Aorta (tissue), 5 donors: ENCODE results near the gene ZNF71. TPM values are rescaled to one million over a fixed set of nuclear protein-coding genes. Genes with fewer than 3 reads are reported as not detected.

Source experiments
- ATAC-seq: fragments of 200-7000 bp; cut with Tn5 transposase; one replicate; pipeline ENCODE4 v1.9.1; 2022; ENCODE audit warnings: moderate library complexity; ENCODE audit not compliant: low FRiP score
- DNase-seq, 2 donors: peaks; one replicate each; pipeline ENCODE4 v3.0.0-alpha.2; 2020
- H3K27ac ChIP-seq, 2 donors: one replicate each; pipeline ENCODE4 v1.5.1; 2013; ENCODE audit warnings: low read length in 2 of 2, mild to moderate bottlenecking in 2 of 2, moderate library complexity in 2 of 2, control low read depth in 1 of 2, inconsistent platforms in 1 of 2, low read depth in 1 of 2
- H3K27me3 ChIP-seq, 2 donors: one replicate each; pipeline ENCODE4 v1.6.1; 2013; ENCODE audit warnings: control low read depth in 1 of 2, low read length in 1 of 2, mild to moderate bottlenecking in 1 of 2, moderate library complexity in 1 of 2; ENCODE audit not compliant: insufficient read depth in 2 of 2, control insufficient read depth in 1 of 2
- H3K36me3 ChIP-seq, 2 donors: one replicate each; pipeline ENCODE4 v1.6.1; 2013; ENCODE audit warnings: control low read depth in 1 of 2, low read length in 1 of 2, mild to moderate bottlenecking in 1 of 2; ENCODE audit not compliant: insufficient read depth in 2 of 2, control insufficient read depth in 1 of 2
- H3K4me1 ChIP-seq, 2 donors: one replicate each; pipeline ENCODE4 v1.6.1; 2013; ENCODE audit warnings: low read length in 2 of 2, control low read depth in 1 of 2, mild to moderate bottlenecking in 1 of 2, moderate library complexity in 1 of 2; ENCODE audit not compliant: insufficient read depth in 2 of 2, control insufficient read depth in 1 of 2
- H3K4me3 ChIP-seq, 2 donors: one replicate each; pipeline ENCODE4 v1.5.1; 2013; ENCODE audit warnings: low read length in 2 of 2, control low read depth in 1 of 2, mild to moderate bottlenecking in 1 of 2
- H3K9me3 ChIP-seq: one replicate; pipeline ENCODE4 v1.6.1; 2013; ENCODE audit warnings: mild to moderate bottlenecking, low read length; ENCODE audit not compliant: control insufficient read depth
- WGBS, 2 donors: extraction: QIAGEN DNeasy Blood & Tissue Kit; methylation state at CpG; one replicate each; pipeline ENCODE4 v1.1.7; 2013; 5-methylcytosine and 5-hydroxymethylcytosine counted together
- intact Hi-C, 2 donors: fragments of 100-400 bp; cut with DNase I; formaldehyde crosslinking; loops; one replicate each; pipeline versions ENCODE4 v1.14.2 to v1.15.0; 2022
- polyA plus RNA-seq, 2 donors: library from polyadenylated mRNA; stranded (reverse); fragments of 200-250 nt; gene quantifications; one replicate each; pipeline ENCODE4 v1.2.3, GENCODE V29; 2013
- total RNA-seq, 2 donors: library from RNA; stranded (reverse); fragmentation: NEBNext Ultra II Directional; extraction: Animal tissue kit (Norgen Biotek cat#: 25700); gene quantifications; one replicate each; pipeline ENCODE4 v1.2.1, GENCODE V29; 2021
- donor health status: healthy with polysubstance abuse.
- donor health status: Bipolar disorder and iron deficiency.
- donor health status: DM: no; HTN: no; CAD: no.
- donor health status: DM: no; HTN: no; CAD: no.
- donor health status: DM: yes; HTN: yes; CAD: no.

ZNF71 gene
- total and polyA plus RNA-seq, 4 donors, result 2.6 to 10.5 (median 7.3) TPM

DNA sequence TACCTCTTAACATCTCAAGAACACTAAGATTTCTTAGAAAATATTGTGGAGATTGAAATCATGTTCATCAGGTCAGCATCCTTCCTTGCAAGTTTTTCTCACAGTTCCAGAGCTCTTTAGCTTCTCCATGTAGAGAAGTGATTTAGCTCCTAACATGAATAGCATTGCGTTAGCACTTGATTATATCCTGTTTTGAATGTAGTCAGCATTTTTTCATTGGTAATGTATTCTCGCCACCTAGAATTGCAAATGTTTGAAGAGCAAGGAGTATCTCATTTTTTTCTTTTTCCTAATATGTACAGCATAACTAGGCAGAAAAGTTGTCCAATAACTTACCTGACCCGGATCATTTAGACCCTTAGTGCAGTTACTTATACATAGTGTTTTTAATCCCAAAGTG, 21.2 kb upstream of the ZNF71 start:
- Histone ChIP-seq H3K4me3 (no peak overlapping the region), H3K4me1 (no peaks in the 10 kb centered on the region), H3K27me3 (peaks cover 0 to 1% of the 10 kb centered on the region in 2 donors), H3K27ac (no peak overlapping the region), H3K9me3 (peaks cover 29% of the 10 kb centered on the region), H3K36me3 (peaks cover 14 to 33% of the 10 kb centered on the region in 2 donors)
- ATAC-seq (no peak), DNase-seq (no peak)
- intact Hi-C loops, result no loop called here
- WGBS, 2 donors, result 97 to 99% methylated on average over 3 of the region's 3 CpGs

GRCh38 chr19:56577719-56578602, 17.1 kb upstream of the ZNF71 start:
- intact Hi-C loops, result no loop called here
- DNase-seq (no peak), ATAC-seq (no peak)
- Histone ChIP-seq H3K27ac (no peak overlapping the region), H3K4me1 (no peaks in the 10 kb centered on the region), H3K36me3 (peaks cover 8 to 14% of the 10 kb centered on the region in 2 donors), H3K4me3 (peak overlapping the region in 1 of 2 donors; percentile 0), H3K27me3 (peaks cover 0 to 1% of the 10 kb centered on the region in 2 donors), H3K9me3 (peaks cover 27% of the 10 kb centered on the region)
- 98 to 99% methylated on average over 11 of the region's 11 CpGs for WGBS, 2 donors

- no peaks in the 10 kb centered on the region for H3K27me3 ChIP-seq
- 68 to 74% methylated on average over 4 of the region's 4 CpGs for WGBS, 2 donors
- no peak for ATAC-seq
- peak overlapping the region in 1 of 2 donors; percentile 76 for H3K4me3 ChIP-seq
- no peaks in the 10 kb centered on the region for H3K4me1 ChIP-seq
- intact Hi-C loops, result no loop called here
- H3K9me3 ChIP-seq, result peaks cover 5% of the 10 kb centered on the region
- no peak for DNase-seq
- no peak overlapping the region for H3K27ac ChIP-seq
- no peaks in the 10 kb centered on the region for H3K36me3 ChIP-seq
Observed at GRCh38 chr19:56594446-56594782, 688 bp upstream of the ZNF71 start.

GRCh38 chr19:56595548-56595899, 422 bp downstream of the ZNF71 start:
- WGBS, 2 donors, result 0 to 2% methylated on average over 4 of the region's 4 CpGs
- H3K27me3 ChIP-seq, result no peaks in the 10 kb centered on the region
- DNase-seq, result no peak

GRCh38 chr19:56596676-56597075, 1.6 kb downstream of the ZNF71 start:
- no peak for ATAC-seq
- no peak for DNase-seq
- Histone ChIP-seq H3K27me3 (no peaks in the 10 kb centered on the region), H3K27ac (no peak overlapping the region), H3K4me1 (no peaks in the 10 kb centered on the region), H3K4me3 (no peak overlapping the region), H3K9me3 (peaks cover 14% of the 10 kb centered on the region), H3K36me3 (peaks cover 1 to 5% of the 10 kb centered on the region in 2 donors)
- 72 to 85% methylated on average over 4 of the region's 4 CpGs for WGBS, 2 donors
- intact Hi-C loops, result no loop called here

More at GRCh38 chr19:56595548-56595899, 422 bp downstream of the ZNF71 start:
- Histone ChIP-seq H3K4me3 (peak overlapping the region; percentile 76 to 89), H3K9me3 (peaks cover 5% of the 10 kb centered on the region), H3K27ac (peak overlapping the region in 1 of 2 donors; percentile 11), H3K36me3 (no peaks in the 10 kb centered on the region), H3K4me1 (no peaks in the 10 kb centered on the region)
- peak; percentile 37 for ATAC-seq
- intact Hi-C loops, result loop anchor here in 1 of 2 donors (1.0 kb wide), 1 partner anchor 28 kb away; the partner anchor contains the start of gene ZNF470

- ATAC-seq (no peak), DNase-seq (no peak)
- H3K36me3 ChIP-seq, result peaks cover 5 to 6% of the 10 kb centered on the region in 2 donors
- intact Hi-C loops, result no loop called here
- no peak overlapping the region for H3K27ac ChIP-seq
- 65 to 77% methylated on average over 4 of the region's 4 CpGs for WGBS, 2 donors
- H3K9me3 ChIP-seq, result peaks cover 15% of the 10 kb centered on the region
- no peak overlapping the region for H3K4me3 ChIP-seq
- no peaks in the 10 kb centered on the region for H3K27me3 ChIP-seq
- no peaks in the 10 kb centered on the region for H3K4me1 ChIP-seq
Observed at GRCh38 chr19:56597696-56598095, 2.6 kb downstream of the ZNF71 start.

DNA sequence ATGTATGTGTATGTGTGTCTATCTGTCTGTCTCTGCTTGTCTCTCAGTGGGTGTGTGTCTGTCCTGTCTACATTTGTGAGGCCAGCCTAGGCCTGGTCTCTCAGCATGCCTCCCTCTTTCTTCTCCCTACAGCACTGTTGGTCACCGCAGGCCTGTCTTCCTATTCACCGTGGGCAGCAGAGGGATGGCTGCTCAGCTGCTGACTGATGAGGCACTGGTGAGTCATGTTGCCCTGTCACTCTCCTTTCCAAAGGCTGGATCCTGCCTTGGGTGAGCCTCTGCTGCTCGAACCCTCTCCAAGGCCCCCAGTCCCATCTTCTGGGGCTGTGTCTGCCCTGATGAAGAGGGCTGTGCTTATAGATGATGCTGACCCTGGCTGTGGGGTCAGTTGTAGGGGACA, 6.3 kb downstream of the ZNF71 start:
- DNase-seq (no peak), ATAC-seq (no peak)
- intact Hi-C loops, result no loop called here
- peaks cover 8 to 10% of the 10 kb centered on the region in 2 donors for H3K36me3 ChIP-seq
- 90 to 95% methylated on average over 3 of the region's 3 CpGs for WGBS, 2 donors
- no peak overlapping the region for H3K27ac ChIP-seq
- H3K27me3 ChIP-seq, result no peaks in the 10 kb centered on the region
- peaks cover 29% of the 10 kb centered on the region for H3K9me3 ChIP-seq
- no peak overlapping the region for H3K4me3 ChIP-seq
- no peaks in the 10 kb centered on the region for H3K4me1 ChIP-seq

DNA sequence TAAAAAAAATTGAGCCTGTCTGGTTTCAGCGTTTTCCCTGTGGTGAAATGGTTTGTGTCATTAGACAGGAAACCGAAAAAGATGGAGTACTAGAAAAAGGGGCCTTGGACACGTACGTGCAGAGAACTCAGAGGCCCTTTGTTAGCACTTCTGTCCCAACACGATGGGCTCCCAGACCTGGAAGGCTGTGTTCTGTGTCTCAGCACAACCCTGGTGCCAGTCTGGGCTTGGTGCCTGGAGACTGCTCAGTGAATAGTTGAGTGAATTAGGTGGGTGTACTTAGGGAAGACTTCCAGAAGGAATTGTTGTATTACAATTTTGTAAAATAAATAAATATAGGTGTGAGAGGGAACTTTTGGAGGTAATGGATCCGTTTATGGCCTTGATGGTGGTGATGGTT, 8.7 kb downstream of the ZNF71 start:
- DNase-seq (no peak), ATAC-seq (no peak)
- Histone ChIP-seq H3K36me3 (peaks cover 8 to 12% of the 10 kb centered on the region in 2 donors), H3K27me3 (no peaks in the 10 kb centered on the region), H3K4me3 (no peak overlapping the region), H3K4me1 (no peaks in the 10 kb centered on the region), H3K9me3 (peaks cover 32% of the 10 kb centered on the region), H3K27ac (no peak overlapping the region)
- 65 to 81% methylated on average over 6 of the region's 6 CpGs for WGBS, 2 donors
- intact Hi-C loops, result no loop called here
